Ascending aorta (tissue), 2 donors: ENCODE measurements around the gene PIERCE2. TPM values are rescaled to one million over a fixed set of nuclear protein-coding genes. Genes with fewer than 3 reads are reported as not detected.
"Not testable (repeated sequence)": the region's sequence is repeated elsewhere in the genome, so short reads cannot be mapped to it uniquely, and the experiment has no call there.

Experiments
- DNase-seq, 2 donors: peaks; one replicate each; pipeline ENCODE4 v3.0.0-alpha.2; 2019; ENCODE audit warnings: low spot score in 2 of 2
- H3K27ac ChIP-seq, 2 donors: fragments of 200-600 bp; sonication (generic); one replicate each; pipeline ENCODE4 v1.5.1; 2016 to 2017; ENCODE audit warnings: mild to moderate bottlenecking in 1 of 2
- H3K27me3 ChIP-seq: fragments of 200-600 bp; sonication (generic); one replicate; pipeline ENCODE4 v1.5.1; 2017
- H3K36me3 ChIP-seq, 2 donors: fragments of 200-600 bp; sonication (generic); one replicate each; pipeline ENCODE4 v1.5.1; 2016
- H3K4me1 ChIP-seq, 2 donors: fragments of 200-600 bp; sonication (generic); one replicate each; pipeline ENCODE4 v1.5.1; 2016 to 2017; ENCODE audit warnings: mild to moderate bottlenecking in 1 of 2
- H3K4me3 ChIP-seq, 2 donors: fragments of 200-600 bp; sonication (generic); one replicate each; pipeline ENCODE4 v1.5.1; 2016 to 2017; ENCODE audit warnings: mild to moderate bottlenecking in 1 of 2
- H3K9me3 ChIP-seq, 2 donors: fragments of 200-600 bp; sonication (generic); one replicate each; pipeline ENCODE4 v1.5.1; 2016
- intact Hi-C: fragments of 100-400 bp; cut with DNase I; formaldehyde crosslinking; loops from one replicate; pipeline ENCODE4 v1.15.1; 2023
- total RNA-seq: library from RNA; depleted of rRNA; stranded (reverse); fragments of >200 nt; gene quantifications from one replicate; pipeline ENCODE4 v1.1.0, GENCODE V29; 2016
- TF ChIP-seq, protein P1 (sequence below), 3 experiments: fragments of 200-600 bp in 2 of 3; fragments of 450-650 bp in 1 of 3; sonication (generic) in 2 of 3; IDR thresholded peaks; one replicate each; pipeline ENCODE4 v1.5.1; 2016 to 2019; ENCODE audit warnings: antibody characterized with exemption in 3 of 3, mild to moderate bottlenecking in 1 of 3, moderate library complexity in 1 of 3

The PIERCE2 gene
- total RNA-seq, 1 donor from 2014 or later = not detected

DNA sequence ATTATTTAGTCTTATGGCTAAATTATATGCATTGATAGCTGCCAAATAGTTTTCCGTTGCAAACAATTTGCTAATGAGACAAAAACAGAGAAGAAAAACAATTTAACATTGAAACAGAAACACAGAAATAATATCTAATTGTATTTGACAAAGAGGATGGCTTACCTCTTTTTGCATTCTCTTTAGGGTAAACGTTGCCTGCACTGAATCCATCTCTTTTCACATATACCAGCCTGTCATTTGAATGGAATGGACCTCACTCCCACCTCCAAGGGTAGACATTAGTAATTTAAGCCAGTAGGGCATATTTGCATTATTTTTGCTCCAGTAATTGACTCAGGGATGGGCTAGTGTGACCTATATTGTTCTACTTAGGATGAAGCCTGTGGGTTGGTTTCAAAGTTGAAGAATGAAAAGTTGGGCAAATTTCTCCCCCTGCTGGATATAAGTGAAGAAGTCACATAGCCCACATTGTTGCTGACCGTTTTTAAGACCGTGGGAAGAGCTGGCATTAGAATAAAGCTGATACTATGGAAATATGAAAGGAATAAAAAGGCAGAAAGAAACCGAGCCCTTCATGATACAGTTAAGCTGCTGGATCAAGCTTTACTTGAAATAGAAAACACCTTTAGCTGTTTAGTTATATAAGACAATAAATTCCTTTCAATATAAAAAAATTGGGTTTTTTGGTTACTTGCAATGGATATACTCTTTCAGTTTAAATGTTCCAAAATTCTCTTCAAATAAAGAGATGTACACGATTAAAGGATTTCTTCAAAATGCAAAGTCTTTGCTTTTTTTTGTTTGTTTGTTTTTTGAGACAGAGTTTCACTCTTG, 26.9 kb downstream of the PIERCE2 start:
- no peaks in the 10 kb centered on the region for H3K36me3 ChIP-seq
- TF ChIP-seq, protein P1, sequence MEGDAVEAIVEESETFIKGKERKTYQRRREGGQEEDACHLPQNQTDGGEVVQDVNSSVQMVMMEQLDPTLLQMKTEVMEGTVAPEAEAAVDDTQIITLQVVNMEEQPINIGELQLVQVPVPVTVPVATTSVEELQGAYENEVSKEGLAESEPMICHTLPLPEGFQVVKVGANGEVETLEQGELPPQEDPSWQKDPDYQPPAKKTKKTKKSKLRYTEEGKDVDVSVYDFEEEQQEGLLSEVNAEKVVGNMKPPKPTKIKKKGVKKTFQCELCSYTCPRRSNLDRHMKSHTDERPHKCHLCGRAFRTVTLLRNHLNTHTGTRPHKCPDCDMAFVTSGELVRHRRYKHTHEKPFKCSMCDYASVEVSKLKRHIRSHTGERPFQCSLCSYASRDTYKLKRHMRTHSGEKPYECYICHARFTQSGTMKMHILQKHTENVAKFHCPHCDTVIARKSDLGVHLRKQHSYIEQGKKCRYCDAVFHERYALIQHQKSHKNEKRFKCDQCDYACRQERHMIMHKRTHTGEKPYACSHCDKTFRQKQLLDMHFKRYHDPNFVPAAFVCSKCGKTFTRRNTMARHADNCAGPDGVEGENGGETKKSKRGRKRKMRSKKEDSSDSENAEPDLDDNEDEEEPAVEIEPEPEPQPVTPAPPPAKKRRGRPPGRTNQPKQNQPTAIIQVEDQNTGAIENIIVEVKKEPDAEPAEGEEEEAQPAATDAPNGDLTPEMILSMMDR (IDR thresholded peaks at IDR 0.05) = peak; percentile 16 to 56 (median 42)
- H3K27ac ChIP-seq = no peak overlapping the region
- H3K4me1 ChIP-seq = no peaks in the 10 kb centered on the region
- H3K4me3 ChIP-seq = no peak overlapping the region
- no peaks in the 10 kb centered on the region for H3K9me3 ChIP-seq
- DNase-seq = no peak
- no peaks in the 10 kb centered on the region for H3K27me3 ChIP-seq
- intact Hi-C loops = loop anchor here (5.0 kb wide), 1 partner anchor 218 kb away; no protein-coding TSS in a partner anchor

DNA sequence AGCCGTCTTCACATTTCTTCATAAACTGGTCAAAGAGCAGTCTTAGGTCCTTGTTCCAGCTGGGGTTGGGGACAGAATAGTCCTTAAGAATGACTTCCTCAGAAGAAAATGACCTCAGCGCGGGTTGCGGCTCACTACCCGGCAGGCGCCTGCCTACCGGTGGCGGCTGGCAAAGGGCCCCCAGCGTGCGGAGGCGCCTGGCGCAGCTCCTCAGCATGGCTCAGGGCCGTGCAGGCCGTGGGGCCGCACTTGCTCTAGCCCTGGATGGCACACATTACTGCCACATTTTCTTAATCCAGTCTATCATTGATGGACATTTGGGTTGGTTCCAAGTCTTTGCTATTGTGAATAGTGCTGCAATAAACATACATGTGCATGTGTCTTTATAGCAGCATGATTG, 34.8 kb downstream of the PIERCE2 start:
- H3K4me3 ChIP-seq, H3K4me1 ChIP-seq, H3K27ac ChIP-seq, H3K27me3 ChIP-seq, DNase-seq, intact Hi-C loops, H3K9me3 ChIP-seq, H3K36me3 ChIP-seq: not testable (repeated sequence)

DNA sequence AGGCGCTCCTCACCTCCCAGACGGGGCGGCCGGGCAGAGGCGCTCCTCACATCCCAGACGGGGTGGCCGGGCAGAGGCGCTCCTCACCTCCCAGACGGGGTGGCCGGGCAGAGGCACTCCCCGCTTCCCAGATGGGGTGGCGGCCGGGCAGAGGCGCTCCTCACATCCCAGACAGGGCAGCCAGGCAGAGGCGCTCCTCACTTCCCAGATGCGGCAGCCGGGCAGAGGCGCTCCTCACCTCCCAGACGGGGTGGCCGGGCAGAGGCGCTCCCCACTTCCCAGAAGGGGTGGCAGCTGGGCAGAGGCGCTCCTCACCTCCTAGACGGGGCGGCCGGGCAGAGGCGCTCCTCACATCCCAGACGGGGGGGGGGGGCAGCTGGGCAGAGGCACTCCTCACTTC, 37.6 kb downstream of the PIERCE2 start:
- H3K27me3 ChIP-seq, H3K9me3 ChIP-seq, DNase-seq, H3K4me3 ChIP-seq, H3K36me3 ChIP-seq, H3K4me1 ChIP-seq, intact Hi-C loops, H3K27ac ChIP-seq: not testable (repeated sequence)

DNA sequence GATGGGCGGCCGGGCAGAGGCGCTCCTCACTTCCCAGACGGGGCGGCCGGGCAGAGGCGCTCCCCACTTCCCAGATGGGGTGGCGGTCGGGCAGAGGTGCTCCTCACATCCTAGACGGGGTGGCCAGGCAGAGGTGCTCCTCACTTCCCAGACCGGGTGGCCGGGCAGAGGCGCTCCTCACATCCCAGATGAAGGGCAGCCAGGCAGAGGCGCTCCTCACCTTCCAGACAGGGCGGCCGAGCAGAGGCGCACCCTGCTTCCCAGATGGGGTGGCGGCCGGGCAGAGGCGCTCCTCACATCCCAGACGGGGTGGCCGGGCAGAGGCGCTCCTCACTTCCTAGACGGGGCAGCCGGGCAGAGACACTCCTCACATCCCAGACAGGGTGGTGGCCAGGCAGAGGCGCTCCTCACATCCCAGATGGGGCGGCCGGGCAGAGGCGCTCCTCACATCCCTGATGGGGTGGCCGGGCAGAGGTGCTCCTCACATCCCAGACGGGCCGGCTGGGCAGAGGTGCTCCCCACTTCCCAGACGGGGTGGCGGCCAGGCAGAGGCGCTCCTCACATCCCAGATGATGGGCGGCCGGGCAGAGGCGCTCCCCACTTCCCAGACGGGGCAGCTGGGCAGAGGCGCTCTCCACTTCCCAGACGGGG, 38.2 kb downstream of the PIERCE2 start:
- DNase-seq, H3K4me3 ChIP-seq, H3K27ac ChIP-seq, H3K9me3 ChIP-seq, H3K4me1 ChIP-seq, H3K36me3 ChIP-seq, H3K27me3 ChIP-seq, intact Hi-C loops: not testable (repeated sequence)

DNA sequence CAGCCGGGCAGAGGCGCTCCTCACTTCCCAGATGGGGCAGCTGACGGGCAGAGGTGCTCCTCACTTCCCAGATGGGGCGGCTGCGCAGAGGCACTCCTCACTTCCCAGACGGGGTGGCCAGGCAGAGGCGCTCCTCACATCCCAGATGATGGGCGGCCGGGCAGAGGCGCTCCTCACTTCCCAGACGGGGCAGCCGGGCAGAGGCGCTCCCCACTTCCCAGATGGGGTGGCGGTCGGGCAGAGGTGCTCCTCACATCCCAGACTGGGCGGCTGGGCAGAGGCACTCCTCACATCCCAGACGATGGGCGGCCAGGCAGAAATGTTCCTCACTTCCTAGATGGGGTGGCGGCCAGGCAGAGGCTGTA, 38.7 kb downstream of the PIERCE2 start:
- H3K4me3 ChIP-seq, H3K27ac ChIP-seq, H3K36me3 ChIP-seq, H3K9me3 ChIP-seq, intact Hi-C loops, H3K27me3 ChIP-seq, H3K4me1 ChIP-seq, DNase-seq: not testable (repeated sequence)

DNA sequence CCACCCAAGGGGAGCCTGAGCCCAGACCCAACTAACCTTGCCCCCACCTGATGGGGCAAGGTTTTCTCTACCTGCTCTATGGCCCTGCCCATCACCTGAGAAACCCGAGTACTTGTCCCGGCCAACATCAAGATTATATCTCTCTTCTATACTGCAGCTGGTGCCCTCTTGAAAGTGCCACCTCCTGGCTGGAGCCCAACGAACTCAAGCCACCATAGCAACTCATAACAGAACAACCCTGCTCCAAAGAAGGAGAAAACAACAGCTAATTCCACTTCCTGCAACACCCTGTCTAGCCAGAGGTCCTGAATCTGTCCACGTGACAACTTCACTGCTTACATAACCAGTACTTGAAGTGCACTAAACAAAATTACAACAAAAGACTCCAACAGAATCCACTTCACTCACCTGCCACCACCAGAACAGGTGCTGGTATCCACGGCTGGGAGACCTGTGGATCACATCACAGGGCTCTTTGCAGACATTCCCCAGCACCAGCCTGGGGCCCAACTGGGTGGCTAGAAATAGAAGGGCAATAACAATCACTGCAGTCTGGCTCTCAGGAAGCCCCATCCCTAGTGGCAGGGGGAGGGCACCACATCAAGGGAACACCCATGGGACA, 49.2 kb downstream of the PIERCE2 start:
- Histone ChIP-seq H3K4me3 (no peak overlapping the region), H3K27ac (no peak overlapping the region), H3K27me3 (no peaks in the 10 kb centered on the region), H3K36me3 (no peaks in the 10 kb centered on the region), H3K9me3 (no peaks in the 10 kb centered on the region), H3K4me1 (no peaks in the 10 kb centered on the region)
- DNase-seq = no peak
- TF ChIP-seq, protein P1 (IDR thresholded peaks at IDR 0.05) = no peak
- intact Hi-C loops = no loop called here

DNA sequence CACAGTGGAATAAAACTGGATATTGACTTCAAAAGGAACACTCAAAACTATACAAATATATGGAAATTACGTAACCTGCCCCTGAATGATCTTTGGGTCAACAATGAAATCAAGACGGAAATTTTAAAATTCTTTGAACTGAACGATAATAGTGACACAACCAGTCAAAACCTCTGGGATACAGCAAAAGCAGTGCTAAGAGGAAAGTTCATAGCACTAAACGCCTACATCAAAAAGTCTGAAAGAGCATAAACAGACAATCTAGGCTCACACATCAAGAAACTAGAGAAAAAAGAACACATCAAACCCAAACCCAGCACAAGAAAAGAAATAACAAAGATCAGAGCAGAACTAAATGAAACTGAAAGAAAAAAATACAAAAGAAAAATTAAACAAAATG, 53.2 kb downstream of the PIERCE2 start:
- TF ChIP-seq, protein P1 (IDR thresholded peaks at IDR 0.05) = no peak
- Histone ChIP-seq H3K4me1 (no peaks in the 10 kb centered on the region), H3K4me3 (no peak overlapping the region), H3K27me3 (no peaks in the 10 kb centered on the region), H3K27ac (no peak overlapping the region), H3K9me3 (no peaks in the 10 kb centered on the region), H3K36me3 (no peaks in the 10 kb centered on the region)
- intact Hi-C loops = no loop called here
- no peak for DNase-seq
